ENCODE data around the gene SPDEF. TPM values are rescaled to one million over a fixed set of nuclear protein-coding genes. Genes with fewer than 3 reads are reported as not detected.

The SPDEF gene
- total RNA-seq, 1 donor from 2014 or later = not detected

GRCh38 chr6:34525431-34526175 is 30.5 kb downstream of the SPDEF start:
- DNase-seq (ENCODE audit: low read depth) = no peak
- TF ChIP-seq CTCF (IDR thresholded peaks at IDR 0.05; ENCODE audit: insufficient read depth, low read length, poor library complexity, severe bottlenecking) = no peak
- peaks cover 5% of the 10 kb centered on the region for H3K27me3 ChIP-seq (ENCODE audit: control insufficient read depth, insufficient read depth, low read length)

GRCh38 chr6:34524971-34525370 is 31.2 kb downstream of the SPDEF start:
- Histone ChIP-seq H3K27me3 (ENCODE audit: control insufficient read depth, insufficient read depth, low read length) (peaks cover 7% of the 10 kb centered on the region), H3K4me3 (ENCODE audit: low read depth, low read length) (no peak overlapping the region), H3K36me3 (ENCODE audit: control insufficient read depth, insufficient read depth, low read length) (no peaks in the 10 kb centered on the region)
- TF ChIP-seq CTCF (IDR thresholded peaks at IDR 0.05; ENCODE audit: insufficient read depth, low read length, poor library complexity, severe bottlenecking) = no peak
- DNase-seq (ENCODE audit: low read depth) = no peak

More at GRCh38 chr6:34525431-34526175, 30.5 kb downstream of the SPDEF start:
- Histone ChIP-seq H3K4me3 (ENCODE audit: low read depth, low read length) (no peak overlapping the region), H3K36me3 (ENCODE audit: control insufficient read depth, insufficient read depth, low read length) (no peaks in the 10 kb centered on the region)

- no peak for TF ChIP-seq CTCF (IDR thresholded peaks at IDR 0.05; ENCODE audit: insufficient read depth, low read length, poor library complexity, severe bottlenecking)
- DNase-seq (ENCODE audit: low read depth) = no peak
- H3K36me3 ChIP-seq (ENCODE audit: control insufficient read depth, insufficient read depth, low read length) = no peaks in the 10 kb centered on the region
- H3K27me3 ChIP-seq (ENCODE audit: control insufficient read depth, insufficient read depth, low read length) = peaks cover 5% of the 10 kb centered on the region
- H3K4me3 ChIP-seq (ENCODE audit: low read depth, low read length) = no peak overlapping the region
Measured at GRCh38 chr6:34524499-34524898, 31.6 kb downstream of the SPDEF start.

GRCh38 chr6:34523441-34524206 is 32.5 kb downstream of the SPDEF start:
- H3K4me3 ChIP-seq (ENCODE audit: low read depth, low read length) = no peak overlapping the region
- no peak for TF ChIP-seq CTCF (IDR thresholded peaks at IDR 0.05; ENCODE audit: insufficient read depth, low read length, poor library complexity, severe bottlenecking)
- peaks cover 3% of the 10 kb centered on the region for H3K27me3 ChIP-seq (ENCODE audit: control insufficient read depth, insufficient read depth, low read length)
- no peaks in the 10 kb centered on the region for H3K36me3 ChIP-seq (ENCODE audit: control insufficient read depth, insufficient read depth, low read length)
- no peak for DNase-seq (ENCODE audit: low read depth)

GRCh38 chr6:34522761-34523160 is 33.4 kb downstream of the SPDEF start:
- DNase-seq (ENCODE audit: low read depth) = no peak

More at GRCh38 chr6:34522761-34523160, 33.4 kb downstream of the SPDEF start:
- H3K36me3 ChIP-seq (ENCODE audit: control insufficient read depth, insufficient read depth, low read length) = no peaks in the 10 kb centered on the region
- no peak overlapping the region for H3K4me3 ChIP-seq (ENCODE audit: low read depth, low read length)
- peaks cover 3% of the 10 kb centered on the region for H3K27me3 ChIP-seq (ENCODE audit: control insufficient read depth, insufficient read depth, low read length)
- no peak for TF ChIP-seq CTCF (IDR thresholded peaks at IDR 0.05; ENCODE audit: insufficient read depth, low read length, poor library complexity, severe bottlenecking)
